HG02943 (cell line): Measurements from ENCODE around the gene AHCY.
"Not testable (repeated sequence)": the region's sequence is repeated elsewhere in the genome, so short reads cannot be mapped to it uniquely, and the experiment has no call there.

Source experiments
- ATAC-seq: cut with Tn5 transposase; IDR thresholded peaks from one replicate; pipeline ENCODE4 v1.9.1; 2021; ENCODE audit warnings: mild to moderate bottlenecking, low read depth, moderate library complexity; ENCODE audit not compliant: unreplicated experiment

AHCY gene

DNA sequence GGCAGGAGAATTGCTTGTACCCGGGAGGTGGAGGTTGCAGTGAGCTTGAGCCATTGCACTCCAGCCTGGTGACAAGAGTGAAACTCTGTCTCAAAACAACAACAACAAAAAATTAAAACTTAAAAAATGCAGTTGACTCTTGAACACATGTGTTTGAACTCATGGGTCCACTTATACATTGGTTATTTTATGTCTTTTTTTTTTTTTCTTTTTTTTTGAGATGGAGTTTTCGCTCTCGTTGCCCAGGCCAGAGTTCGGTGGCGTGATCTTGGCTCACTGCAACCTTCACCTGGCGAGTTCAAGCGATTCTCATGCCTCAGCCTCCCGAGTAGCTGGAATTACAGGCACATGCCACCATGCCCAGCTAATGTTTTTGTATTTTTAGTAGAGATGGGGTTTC lies 39.7 kb downstream of the AHCY start:
- ATAC-seq = not testable (repeated sequence)

DNA sequence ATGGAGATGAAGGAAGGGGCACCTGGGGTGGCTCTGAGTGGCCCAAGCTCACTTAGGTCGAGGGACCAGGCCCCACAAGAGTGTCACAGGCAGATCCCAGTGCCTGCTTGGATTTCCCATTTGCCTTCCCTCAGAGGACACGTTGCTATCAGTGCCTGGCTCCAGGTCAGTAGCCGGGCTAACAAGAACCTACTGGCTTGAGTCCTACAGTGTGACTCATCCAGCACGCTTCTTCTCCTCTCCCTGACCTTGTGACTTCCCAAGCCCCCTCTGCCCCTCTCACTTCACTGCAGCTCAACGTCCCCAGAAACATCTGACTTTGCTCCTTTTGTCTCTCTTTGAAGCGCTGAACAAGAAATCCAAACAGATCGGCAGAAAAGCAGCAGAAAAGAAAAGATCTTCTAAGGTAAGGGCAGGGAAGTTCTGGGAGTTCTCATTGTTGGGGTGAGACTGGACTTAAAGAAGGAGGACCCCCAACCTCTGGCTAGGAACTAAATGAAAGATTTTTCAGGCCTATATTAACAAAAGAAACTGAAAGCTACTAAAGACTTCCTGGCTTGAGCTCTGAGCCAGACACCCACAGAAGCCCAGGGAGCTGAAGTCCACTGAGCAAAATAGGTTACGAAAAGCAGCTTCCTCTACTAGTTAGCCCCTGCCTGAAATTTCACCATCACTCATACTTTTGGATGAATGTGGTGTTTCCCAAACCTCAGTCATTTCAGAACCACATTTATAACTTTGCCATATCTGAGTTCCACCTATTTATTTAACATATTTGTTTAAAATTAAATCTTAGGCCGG lies 40.5 kb downstream of the AHCY start:
- no peak for ATAC-seq

DNA sequence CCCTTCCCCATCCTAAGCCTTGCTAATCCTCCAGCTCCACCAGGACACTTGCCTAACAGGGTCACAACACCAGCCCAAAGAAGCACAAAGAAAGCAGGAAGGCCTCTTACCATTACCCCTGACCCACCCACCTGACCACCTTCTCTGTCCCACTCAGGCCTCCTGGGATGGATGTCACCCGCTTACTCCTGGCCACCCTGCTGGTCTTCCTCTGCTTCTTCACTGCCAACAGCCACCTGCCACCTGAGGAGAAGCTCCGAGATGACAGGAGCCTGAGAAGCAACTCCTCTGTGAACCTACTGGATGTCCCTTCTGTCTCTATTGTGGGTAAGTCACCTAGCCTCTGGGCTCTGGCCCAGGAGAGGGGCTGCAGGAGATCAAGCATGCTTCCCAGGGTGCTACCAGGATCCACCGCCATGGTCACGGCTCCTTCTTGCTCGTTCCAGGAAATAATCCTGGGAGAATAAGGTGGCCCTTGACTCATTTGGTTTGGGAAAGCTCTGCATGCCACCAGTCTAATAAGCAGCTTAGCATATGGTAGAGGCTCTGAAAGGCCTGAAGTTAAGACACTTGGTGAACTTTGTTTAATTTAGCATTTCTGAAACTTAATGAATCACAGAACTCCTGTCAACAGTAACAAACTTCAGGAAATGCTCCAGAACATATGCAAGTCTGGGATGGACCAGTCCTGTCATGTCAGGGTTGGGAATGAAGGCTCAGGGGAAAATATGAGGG lies 42.8 kb downstream of the AHCY start:
- ATAC-seq = no peak

DNA sequence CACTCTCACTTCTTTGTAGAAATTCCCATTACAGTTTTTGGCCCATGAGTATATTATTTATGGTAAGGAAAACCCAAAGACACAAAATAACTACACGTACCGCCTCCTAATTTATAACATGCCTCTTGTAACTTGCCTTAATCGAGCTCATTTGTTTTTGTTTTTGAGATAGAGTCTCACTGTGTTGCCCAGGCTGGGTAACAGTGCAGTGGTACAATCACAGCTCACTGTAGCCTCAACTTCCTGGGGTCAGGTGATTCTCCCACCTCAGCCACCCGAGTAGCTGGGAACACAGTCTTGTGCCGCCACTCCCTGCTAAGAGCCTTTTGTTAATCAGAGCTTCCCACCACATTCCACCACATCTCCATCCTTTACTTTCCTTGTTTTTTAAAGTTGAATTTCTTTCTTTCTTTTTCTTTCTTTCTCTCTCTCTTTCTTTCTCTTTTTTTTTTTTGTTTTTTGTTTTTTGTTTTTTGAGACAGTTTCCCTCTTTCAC lies 46.5 kb downstream of the AHCY start:
- ATAC-seq = no peak

DNA sequence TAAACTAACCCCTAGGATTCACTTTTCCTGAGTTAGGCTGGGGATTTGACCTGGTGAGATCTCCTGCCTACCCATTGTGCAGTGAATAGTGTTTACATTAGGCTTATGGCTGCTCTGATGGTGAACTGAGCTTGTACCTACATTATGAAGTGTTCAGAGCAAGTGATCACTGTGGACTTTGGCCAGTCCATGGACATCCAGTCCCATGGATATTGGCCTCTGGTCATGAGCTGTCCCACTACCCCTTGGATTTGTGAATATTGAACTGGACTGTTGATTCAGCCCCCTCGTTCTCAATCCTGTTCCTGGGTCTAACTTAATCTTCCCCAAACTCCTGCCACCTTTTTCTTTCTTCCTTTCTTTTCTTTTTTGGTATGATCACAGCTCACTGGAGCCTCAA lies 48.2 kb downstream of the AHCY start:
- ATAC-seq = no peak

DNA sequence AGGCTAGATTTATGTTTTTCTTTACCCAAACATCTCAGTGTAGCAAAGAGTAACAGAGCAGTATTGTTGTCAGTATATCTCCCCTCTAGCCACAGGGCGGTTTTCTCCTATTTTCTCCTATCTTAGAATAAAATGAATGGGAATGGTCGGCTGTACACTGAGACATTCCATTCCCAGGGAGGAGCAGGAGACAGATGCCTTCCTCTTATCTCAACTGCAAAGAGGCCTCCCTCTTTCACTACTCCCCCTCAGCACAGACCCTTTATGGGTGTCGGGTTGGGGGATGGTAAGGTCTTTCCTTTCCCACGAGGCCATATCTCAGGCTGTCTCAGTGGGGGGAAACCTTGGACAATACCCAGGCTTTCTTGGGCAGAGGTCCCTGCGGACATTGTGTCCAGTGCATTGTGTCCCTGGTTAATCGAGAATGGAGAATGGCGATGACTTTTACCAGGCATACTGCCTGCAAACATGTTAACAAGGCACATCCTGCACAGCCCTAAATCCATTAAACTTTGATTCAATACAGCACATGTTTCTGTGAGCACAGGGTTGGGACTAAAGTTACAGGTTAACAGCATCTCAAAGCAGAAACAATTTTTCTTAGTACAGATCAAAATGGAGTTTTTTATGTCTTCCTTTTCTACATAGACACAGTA lies 50.6 kb downstream of the AHCY start:
- not testable (repeated sequence) for ATAC-seq

DNA sequence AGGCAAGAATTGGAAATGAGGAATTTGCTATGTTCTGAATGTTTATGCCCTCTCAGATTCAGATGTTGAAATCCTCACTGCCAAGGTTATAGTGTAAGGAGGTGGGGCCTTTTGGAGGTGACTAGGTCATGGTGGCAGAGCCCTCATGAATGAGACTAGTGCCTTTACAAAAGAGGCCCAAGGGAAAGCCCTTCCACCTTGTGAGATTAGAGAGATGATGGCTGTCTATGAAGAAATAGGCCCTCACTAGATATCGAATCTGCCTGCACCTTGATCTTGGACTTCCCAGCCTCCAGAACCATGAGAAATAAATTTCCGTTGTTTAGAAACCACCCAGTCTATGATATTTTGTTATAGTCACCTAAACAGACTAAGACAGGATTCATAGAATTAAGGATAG lies 51.5 kb downstream of the AHCY start:
- no peak for ATAC-seq

DNA sequence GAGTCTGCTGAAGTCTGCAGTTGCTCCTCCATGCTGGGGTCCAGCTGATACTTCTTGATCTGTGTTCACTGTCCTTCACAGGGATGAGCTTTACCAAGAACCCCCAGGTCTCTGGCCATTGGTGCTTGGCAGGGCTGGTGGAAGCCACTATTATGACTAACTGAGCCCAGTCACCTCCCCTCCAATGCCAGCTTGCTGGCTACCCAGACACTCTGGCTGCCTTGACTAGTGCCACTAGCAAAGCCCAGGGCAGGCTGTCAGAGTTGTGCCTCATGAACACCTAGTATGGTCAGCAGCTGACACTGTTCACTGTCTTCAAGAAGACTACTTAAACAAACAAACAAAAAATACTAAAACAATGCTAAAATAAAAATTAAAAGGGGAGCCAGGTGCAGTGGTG lies 53.1 kb downstream of the AHCY start:
- no peak for ATAC-seq

DNA sequence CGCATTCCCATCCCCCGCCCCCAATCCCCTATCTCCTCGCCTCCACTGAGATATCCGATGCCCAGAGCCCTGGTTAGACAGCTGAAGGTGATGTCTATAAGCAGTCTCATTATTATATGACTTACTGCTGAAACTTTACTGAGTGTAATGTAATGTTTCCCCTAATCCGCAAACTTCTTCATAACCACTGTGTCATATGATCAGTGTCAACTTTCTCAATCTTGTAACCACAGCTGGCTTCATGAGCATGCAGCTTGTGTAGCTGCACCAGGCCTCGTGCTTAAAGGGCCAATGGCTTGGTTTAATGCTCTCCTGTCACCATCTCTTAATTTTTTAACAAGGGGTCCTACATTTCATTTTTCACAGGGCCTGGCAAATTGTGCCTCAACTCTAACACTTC lies 53.9 kb downstream of the AHCY start:
- no peak for ATAC-seq

DNA sequence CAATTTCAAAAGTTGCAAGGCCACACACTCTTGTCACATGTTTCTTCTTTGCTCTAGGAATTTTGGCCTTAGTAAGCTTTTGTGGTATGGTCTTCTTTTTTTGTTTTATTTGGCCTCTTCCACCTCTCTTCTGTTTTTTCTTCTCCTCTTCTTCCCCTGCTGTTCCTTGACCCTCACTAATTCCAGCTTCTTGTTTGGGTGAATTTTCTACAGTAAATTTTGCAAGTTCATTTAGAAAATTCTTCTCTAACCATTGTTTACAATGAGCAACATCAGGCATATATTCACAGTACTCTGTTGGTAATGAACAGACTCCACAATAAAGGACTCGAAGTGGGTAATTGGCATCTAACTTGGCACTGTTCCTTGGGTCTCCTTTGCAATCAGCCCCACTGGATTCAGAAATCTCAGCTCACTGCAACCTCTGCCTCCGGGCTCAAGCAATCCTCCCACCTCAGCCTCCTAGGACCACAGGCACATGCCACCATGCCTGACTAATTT lies 57.0 kb downstream of the AHCY start:
- ATAC-seq = no peak

DNA sequence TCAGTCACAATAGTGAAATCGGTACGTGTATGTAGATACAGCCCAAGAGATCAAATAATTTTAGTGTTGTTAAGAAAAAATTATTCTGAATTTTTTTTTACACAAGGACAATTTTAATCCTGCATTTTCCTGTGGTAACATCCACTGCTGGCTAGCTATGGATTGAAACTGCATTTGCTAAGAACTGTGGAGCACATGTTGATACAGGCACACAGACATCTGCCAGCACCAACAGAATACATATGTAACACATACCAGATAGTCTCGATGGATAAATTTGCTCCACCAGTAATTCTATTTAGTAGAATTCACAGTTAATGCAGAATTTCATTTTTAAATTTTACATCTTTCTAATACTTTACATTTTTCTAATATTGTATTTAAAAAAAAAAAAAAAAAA lies 59.8 kb downstream of the AHCY start:
- ATAC-seq = no peak

DNA sequence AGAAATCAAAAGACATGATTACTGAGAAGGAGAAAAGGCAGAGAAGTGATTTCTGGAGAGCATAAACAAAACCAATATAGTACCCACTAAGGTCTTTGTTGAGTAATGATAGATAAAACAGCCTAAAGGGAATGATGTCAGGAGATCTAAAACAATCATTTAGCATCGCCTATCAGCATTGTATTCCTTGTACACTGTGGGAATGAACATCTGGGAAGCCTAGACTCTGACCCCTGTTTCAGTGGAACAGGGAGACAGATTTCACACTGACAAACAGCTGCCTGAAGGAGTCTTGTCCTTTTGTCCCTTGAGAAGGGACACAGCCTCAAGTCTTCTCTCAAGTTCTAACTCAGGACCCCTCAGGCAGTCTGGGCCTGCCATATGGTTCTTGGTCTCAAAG lies 60.3 kb downstream of the AHCY start:
- ATAC-seq = no peak

DNA sequence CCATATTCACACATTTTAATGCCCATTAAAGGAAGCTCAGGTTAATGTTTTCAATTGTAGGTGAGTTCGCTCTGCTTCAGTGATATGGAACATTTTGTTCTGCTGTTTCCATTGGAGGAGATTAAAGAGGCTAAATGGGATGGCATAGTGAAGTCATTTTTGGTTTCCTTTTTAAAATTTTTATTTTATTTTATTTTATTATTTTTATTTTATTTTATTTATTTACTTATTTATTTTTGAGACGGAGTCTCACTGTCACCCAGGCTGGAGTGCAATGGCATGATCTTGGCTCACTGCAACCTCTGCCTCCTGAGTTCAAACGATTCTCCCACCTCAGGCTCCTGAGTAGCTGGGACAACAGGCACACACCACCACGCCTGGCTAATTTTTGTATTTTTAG lies 61.1 kb downstream of the AHCY start:
- ATAC-seq = not testable (repeated sequence)

DNA sequence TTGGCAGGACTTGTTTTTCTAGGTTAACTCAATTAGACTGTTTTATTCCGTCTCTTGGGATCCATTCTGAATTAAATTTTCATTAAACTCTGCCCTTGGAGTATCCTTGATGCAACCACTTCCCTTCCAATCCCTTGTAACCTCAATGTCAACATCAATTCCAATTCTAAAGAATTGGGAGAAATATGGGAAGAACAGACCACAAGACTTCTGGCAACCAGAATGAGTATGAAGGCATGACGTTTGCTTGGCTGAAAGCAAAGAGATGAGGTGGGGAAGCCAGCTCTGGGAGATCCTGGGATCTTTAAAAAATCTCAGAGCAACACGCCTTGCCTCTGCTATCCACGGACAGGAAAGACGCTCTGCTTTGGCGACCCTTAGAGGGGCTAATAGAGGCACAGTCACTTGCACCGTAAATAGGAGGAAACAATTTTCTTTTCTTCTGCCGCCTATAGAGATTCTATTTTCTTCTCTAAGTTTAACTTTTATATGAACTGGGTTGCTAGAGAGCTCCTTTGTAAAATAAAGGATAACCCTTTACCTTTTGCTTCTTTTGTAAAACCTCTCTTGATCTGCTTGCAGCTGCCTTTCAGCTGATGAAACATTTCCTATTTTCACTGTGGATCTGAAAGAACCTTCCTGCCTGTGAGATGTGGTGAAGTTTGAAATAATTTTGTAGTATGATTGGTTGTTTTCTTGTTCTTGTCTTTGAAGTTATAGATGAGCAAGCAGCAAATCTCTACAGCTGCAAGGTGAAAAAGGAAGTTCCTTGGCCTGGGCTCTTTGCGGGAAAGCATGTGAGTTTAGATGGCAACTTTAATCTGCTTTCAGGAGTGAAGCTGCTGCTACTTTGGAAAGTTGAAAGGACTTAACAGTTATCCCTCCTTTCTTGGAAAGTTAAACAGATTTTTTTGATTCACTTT lies 62.2 kb downstream of the AHCY start, which contains the start of gene ASIP:
Gene ASIP, plus strand, starts transcription at position 731 of the 923 bp plus-strand sequence. CDS start 18,952 bp downstream, outside the sequence.
- ATAC-seq = no peak

DNA sequence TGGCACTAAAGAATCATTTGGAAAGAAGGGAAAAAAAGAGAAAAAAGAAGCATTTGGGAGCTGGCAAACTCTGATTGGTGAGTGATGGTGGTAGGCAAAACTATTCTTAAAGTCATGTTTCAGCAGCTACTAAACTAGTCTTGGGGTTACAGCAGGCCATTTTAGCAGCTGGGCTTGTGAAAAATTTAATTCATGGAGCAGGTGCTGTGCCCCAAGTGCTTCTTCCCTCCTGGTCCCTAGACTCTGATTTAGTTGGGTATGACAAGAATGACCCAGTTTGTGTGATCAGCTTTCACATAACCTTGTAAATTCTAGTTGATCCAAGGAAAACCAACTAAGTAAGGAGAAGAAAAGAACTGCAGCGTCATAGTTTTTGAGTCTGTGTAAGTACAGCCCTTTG lies 63.0 kb downstream of the AHCY start:
- ATAC-seq = no peak

DNA sequence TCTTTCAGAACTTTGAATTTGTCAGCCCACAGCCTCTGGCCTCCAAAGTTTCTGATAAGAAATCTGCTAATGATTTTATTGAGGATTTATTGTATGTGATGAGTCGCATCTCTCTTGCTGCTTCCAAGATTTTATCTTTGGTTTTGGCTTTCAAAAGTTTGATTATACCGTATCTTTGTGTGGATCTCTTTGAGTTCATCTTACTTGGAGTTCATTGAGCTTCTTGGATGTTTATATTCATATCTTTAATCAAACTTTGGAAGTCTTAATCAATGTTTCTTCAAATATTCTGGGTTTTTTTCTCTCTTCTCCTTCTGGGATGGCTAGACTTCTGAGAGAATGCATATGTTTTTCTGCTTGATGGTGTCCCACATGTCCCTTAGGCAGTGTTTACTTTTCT lies 65.2 kb downstream of the AHCY start:
- ATAC-seq = no peak

DNA sequence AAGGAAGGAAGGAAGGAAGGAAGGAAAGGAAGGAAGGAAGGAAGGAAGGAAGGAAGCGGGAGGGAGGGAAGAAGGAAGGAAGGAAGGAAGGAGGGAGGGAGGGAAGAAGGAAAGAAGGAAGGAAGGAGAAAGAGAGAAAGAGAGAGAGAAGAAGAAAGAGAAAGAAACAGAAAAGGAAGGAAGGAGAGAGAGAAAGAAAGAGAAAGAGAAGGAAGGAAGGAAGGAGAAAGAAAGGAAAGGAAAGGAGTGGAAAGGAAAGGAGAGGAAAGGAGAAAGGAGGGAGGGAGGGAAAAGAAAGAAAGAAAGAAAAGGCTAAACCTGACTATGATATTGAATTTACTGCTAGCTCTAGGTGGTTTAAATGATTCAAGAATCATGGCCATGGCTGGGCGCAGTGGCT lies 67.3 kb downstream of the AHCY start:
- no peak for ATAC-seq

DNA sequence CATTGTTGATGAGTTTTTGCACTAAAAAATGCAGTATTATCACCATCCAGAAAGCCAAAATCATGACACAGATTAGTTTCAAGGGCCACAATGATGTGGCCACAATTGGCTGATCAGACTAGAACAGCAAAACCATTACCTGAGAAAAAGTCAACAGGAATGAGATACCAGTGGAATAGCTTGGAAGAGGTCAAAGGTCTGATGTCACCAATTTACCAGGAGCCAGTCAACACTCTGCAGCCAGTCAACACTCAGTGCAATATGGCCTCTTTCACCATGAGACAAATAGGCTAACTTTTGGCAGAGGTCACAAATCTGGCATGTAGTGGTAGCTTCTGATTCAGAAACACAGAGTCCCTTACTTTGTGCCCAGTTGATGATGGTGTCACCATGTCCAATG lies 69.5 kb downstream of the AHCY start:
- no peak for ATAC-seq

DNA sequence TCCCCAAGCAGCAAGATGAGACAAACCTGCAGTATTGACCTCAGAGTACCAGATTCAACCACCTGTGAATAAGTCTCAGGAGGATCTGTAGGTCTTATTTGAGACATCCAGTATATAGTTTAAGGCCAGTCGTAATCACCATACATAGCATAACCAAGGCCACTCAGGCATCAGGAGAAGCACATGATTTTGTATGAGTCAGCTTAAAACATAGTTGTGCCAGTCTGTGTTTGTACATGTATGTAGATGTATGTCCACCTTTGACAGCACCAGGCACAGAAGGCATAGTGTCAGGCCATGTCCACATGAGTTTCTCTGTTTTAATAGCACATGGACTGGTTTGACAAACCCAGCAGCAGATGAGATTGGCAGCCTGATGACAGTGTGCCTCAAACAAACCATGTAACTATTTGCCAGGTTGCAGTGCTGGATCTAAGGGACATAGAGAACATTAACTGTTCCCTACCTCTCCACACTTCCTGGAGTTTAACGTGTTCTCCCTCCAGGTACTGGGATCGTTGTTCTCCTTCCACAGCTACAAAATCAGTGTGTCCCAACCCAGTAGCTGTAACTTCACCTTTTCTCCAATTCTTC lies 70.6 kb downstream of the AHCY start:
- no peak for ATAC-seq

DNA sequence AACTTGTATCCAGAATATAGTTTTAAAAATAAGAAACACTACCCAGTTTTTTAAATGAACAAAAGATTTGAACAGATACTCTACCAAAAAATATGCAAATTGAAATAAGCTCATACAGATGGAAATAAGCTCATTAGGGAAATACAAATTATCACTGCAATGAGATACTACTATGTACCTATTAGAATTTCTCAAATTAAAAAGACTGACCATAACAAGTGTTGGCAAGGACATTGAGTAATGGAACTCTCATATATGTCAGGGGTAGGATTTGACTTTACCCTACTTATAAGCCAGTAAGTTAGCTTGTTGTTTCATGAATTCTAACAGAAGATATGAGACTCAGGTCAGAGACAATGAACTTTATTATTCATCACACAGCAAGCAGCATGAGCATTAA lies 71.5 kb downstream of the AHCY start:
- ATAC-seq = no peak
